T1000 (cell line): ENCODE data around the gene STRBP.
"Not testable (repeated sequence)": the region's sequence is repeated elsewhere in the genome, so short reads cannot be mapped to it uniquely, and the experiment has no call there.

Experiments
- DNase-seq: peaks from one replicate; lab custom pipeline; 2025; ENCODE audit warnings: mixed read lengths; lab: John Stamatoyannopoulos, UW

Gene STRBP

DNA sequence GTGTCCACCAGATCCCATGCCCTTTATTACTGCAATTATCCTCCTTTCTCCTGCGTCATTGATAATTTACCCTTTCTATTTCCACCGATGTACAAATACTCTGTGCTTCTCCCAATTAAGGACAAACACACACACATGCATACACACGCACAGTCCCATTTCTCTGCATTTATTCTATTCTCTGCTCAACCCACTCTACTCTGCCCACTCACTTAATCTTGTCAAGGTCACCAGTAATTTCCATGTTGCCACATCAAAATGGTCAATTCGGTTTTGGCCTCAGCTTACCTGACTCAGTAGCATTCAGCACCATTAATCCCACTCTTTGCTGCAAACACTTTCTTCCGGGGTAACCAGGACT is 14.6 kb upstream of the STRBP start:
- DNase-seq, result no peak

DNA sequence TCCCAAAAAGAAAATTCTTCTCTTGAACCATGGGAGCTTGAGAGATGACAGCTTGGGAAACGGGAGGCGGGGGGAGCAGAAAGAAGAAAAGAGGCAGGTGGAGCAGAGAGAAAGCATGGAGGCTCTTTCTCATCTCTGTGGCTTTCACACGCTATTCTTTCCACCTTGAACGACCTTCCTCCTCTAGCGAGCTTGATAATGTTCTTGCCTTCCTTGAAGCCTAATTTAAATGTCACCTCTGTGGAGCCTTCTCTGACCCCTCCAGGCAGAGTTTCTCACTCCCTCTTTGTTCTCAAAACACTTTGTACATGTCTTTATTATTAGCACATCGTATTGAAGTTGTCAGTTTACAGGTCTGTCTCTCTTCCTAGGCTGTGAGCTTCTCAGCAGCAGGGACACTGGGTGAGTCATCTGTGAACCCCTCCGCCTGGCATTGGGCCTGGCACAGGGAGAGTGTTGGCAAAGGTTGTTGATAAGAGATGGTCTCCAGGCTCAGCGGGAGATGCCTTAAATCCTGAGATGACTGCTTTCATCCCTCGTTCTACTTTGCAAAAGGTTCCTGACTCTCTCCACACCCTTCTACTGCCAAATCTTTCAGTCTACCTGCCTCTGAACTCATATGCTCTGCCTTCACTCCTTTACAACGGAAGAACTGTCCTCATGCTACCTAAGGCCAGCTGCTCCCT is 14.1 kb upstream of the STRBP start:
- DNase-seq, result peak; percentile 10

DNA sequence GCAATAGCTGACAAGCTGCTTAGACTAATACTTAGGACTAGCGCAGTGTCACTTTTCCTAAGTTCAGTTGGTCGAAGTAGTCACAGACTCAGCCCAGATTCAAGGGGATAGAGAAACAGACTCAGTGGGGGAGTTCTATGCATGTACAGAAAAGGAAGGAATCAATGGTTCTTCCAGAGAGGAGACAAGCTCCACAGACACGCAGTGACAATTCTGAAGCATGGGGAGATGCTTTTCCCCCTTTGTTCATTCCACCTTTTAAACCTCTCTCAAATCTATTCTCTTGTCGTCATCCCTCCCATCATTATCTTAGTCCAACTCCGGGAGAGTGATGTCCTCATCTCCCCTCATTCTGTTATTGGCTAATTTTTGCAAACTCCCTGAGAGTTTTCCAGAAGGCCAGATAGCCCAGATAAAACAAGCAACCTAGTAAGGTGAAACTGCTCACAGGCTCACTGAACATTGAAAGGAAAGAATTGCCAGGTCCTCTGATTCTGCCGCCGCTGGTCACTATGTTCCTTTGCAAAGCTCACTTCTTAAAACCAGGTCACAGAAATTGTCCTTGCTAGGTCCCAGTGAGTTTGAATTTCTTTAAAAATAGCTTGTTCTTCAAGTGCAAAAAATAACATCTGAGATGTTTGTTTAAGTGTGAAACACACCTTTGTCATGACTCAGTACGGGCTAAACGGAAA is 13.4 kb upstream of the STRBP start:
- DNase-seq, result no peak

DNA sequence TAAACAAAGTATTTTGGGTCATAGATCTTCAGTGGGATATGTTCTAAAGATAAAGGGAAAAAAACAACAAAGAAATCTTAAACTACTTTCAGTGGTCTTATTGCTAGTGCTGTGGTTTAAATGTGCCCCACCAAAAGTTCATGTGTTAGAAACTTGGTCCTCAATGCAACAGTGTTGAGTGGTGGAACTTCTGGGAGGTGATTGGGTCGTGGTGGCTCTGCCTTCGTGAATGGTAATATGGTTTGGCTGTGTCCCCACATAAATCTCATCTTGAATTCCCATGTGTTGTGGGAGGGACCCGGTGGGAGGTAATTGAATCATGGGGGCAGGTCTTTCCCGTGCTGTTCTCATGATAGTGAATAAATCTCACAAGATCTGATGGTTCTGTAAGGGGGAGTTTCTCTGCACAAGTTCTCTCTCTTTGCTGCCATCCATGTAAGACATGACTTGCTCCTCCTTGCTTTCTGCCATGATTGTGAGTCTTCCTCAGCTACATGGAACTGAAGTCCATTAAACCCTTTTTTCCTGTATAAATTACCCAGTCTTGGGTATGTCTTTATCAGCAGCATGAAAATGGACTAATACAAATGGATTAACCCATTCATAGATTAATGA is 10.6 kb upstream of the STRBP start:
- DNase-seq, result not testable (repeated sequence)

DNA sequence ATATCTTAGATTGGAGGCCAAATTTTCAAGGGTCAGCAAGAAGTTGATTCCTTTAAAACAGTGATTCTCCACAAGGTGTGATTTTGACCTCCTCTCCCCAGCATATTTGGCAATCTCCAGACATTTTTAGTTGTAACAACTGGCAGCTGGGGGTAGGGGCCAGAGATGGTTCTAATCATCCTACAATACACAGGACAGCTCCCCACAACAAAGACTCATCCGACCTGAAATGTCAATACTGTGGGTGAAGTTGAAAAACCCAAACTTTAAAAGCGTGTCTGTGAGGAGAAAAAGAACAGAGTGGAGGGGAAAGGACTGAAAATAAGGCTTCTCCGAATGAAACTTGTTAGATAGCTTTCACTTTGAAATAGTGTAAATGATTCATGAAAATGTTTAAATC is 10.0 kb upstream of the STRBP start:
- no peak for DNase-seq

DNA sequence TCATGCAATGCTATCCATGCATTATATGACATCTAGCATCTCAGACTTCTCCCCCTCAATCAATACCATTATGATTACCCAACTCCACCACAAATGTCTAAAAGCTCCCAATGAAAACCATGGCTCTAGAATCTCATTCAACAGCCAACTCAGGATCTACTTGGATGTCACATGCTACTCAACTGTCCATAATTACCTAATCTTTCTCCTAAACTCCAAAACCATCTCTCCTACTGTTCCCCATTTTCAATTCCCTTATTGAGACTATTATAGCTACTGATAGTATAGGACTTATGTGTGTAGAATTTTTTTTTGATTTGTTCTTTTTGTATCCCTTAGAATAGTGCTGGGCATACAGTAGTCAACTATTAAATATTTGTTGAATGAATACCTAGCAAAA is 8.2 kb upstream of the STRBP start:
- no peak for DNase-seq

DNA sequence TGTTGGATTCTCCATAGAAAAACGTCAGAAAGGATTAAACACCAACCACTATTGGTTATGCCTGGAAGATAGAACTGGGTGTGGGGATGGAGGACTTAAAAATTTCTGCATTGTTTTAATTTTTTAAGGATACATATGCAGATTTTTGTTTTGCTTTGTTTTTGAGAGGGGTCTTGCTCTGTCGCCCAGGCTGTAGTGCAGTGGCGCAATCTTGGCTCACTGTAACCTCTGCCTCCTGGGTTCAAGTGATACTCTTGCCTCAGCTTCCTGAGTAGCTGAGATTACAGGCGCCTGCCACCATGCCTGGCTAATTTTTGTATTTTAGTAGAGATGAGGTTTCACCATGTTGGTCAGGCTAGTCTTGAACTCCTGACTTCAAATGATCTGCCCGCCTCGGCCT is 2.7 kb upstream of the STRBP start:
- DNase-seq, result not testable (repeated sequence)

DNA sequence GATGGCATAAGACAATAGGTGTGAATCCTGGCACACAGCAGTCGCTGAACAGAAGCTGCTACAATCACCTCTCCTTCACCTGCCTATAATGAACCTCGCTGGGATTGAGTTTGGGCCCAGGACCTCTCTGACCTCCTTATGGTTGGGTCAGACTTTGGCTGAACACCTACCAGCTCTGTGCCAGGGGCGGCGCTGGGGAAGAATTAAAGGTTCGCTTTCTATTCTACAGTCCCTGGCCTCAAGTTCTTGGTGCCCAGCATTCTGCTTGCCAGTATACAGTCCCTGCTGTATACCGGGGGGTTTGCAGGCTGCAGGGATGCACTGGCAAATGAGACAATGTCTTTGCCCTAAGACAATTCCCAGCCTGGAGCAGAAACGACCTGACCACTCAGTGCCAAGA is 895 bp upstream of the STRBP start:
- no peak for DNase-seq

DNA sequence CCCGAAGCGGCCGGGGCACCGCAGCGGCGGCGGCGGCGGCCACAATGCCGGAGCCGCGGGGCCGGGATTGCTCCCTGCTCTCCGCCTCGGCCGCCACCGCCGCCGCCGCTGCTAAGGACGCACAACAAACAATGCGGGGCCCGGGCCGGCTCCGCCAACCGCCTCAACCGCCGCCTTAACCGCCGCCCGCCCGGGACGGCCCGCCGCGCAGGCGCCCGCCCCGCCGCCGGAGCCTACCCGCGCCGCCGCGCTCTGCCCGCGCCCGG is 254 bp downstream of the STRBP start:
- no peak for DNase-seq

DNA sequence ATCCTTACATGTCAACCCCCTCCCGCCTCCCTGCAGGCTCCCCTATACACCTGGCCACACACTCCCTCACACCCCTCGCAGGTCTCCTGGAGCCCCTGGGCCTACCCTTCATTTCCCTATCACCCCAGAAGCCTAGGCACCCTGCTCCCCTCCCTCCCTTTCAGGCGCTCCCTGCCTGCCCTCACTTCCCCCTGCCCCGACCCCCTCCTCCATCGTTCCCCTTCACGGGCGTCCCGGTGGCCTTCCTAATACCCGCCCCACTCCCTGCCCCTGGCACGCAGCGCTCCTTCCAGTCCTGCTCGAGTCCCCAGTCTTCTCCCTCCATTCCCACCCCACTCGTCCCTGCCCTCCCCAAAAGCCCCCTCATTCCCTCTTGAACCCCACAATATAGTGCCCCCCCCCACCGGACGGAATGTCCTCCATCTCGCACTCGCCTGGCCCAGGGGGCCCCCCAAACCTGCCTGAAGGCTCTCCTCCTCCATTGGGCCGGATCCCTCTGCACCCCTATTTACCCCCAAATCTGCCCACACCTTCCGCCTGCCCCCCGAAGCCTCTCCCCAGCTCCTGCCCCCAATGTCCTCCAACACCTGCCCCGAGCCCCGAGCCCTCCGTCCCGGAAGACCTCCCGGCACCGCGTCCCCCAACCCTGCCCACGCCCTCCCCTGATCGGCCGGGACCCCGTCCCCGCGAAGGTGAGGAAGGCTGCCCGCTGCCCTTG is 746 bp downstream of the STRBP start:
- DNase-seq, result no peak

DNA sequence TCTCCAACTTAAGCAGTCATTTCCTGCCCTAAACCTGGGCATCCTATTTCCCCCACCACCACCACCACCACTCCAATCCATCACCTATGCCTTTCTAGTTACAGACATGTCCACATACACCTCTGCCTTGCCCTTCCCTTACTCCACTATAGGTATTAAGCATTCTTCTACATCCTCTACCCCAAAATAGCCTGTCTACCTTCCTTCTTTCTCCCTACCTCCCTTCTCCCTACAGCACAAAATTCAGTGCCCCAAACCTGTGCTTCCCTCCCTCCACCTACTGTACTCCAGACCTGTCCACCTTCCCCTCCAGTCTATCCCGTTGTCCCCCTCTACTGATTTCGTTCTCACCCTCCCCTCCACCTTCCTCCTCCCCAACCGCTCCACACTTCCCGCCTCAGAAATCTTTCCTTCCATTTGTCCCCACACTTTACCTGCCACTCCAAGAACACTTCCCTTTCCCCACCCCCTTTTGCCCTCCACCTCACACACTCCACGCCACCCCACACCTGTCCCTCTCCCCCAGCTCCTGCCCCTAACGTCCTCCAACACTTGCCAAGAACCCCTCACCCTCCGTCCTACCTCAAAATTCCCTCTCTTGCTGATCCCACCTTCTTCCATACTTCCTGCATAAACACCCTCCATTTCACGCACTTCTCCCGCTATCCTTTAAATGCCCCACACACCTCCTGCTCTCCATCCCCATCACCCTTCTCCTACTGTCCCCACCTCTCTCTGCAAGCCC is 1.6 kb downstream of the STRBP start:
- no peak for DNase-seq

DNA sequence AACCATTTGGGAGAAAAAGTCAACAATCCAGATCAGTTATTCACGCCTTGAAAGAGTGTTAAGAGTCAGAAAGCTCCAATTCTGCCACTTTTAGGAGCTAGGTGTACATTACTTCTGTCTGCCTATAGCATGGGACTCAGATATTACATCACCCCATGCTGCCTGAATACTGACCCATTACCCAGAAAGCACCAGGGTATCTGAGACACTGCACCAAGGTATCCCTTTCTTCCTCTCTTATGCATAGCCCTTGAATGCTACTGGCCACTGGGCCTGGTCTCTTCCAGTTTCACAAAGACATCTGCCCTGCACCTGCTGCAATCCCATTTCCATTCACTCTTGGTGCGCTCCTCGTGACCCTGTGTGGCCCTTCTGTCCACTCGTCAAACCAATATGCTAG is 2.6 kb downstream of the STRBP start:
- no peak for DNase-seq

DNA sequence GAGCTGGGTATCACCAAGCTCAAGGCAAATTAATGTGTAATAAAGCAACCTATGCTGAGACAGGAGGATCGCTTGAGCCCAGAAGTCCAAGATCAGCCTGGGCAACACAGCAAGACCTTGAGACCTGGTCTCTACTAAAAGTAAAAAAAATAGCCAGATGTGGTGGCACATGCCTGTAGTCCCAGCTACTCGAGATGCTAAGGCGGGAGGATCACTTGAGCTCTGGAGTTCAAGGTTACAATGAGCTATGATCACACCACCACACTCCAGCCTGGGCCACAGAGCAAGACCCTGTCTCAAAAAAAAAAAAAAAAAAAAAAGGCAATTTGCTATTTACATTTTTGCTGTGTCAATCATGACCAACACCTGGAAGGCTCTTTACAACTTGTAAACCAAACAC is 5.2 kb downstream of the STRBP start:
- no peak for DNase-seq

DNA sequence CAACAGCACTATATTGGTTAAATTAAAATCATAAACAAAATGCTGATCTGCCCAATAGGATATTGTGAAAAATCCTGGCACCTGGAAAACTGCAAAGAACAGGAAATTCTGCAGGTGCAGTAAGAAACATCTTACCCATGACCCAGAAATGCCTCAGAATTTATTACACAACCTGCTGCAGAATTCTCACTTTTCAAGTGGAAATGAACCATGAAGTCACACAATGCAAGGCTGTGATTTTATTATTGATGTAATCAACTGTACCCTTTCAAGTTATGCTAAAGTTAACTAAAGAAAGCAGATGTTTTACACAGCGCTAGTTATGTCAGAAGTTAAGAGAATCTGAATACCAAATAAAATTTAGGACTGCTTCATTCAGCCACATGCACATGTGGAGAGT is 6.0 kb downstream of the STRBP start:
- DNase-seq, result no peak

DNA sequence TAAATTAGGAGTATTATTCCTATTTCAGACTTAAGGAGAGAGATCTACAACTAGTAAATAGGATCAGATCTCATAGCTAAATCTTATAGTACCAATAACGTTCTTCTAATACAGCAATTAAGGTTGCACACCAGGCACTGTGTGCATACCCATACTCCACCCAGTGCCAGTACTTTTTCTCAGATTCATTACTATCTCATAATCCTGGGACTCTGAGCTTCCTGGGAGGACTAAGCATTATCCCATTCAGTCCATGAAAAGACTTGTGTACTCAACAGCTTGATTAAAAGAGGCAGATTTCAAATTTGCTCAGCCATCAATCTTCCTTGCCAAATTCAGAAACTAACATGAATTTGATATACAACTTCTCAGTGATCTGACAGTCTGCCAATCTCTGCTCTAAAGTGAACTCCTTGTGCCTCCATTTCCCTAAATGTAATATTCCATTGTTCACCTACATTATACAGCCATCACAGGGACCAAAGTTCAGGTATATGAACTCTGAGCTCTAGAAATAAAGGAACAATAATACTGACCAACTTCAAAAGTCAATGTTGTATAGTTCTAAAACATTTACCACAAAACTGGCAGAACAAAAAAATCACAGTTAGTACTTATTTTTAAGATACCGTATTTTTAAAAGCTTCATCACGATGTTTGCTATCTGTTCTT is 7.2 kb downstream of the STRBP start:
- no peak for DNase-seq

DNA sequence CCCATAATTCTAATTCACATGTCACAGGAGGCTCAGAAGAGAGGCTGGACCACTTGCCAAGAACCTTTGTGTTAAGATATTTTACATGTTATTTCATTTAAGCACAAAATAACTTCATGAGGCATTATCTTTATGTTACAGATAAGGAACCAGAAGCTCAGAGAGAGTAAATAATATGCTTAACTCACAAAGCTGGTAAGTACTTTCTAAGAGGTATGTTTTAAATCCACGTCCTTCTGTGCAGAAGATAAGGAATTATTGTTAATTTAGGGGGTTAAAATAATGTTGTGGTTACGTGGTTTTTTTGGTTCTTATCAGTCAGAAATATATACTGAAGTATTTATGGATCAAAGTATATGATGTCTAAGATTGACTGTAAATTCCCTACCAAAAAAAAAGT is 8.0 kb downstream of the STRBP start:
- DNase-seq, result no peak

DNA sequence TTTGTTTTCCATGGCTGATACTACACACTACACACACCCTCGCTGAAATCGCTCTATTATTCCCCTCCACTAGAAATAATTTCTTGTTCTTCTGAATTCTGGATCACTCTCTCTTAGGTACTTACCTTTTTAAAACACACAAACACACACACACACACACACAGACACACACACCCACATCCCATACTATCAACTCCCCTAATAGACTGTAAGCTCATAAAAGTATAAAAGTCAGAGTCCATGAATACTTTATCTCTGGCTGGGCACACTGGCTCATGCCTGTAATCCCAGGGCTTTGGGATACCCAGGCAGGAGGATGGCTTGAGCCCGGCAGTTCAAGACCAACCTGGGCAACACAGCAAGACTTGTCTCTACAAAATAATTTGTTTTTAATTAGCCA is 11.1 kb downstream of the STRBP start:
- DNase-seq, result no peak

DNA sequence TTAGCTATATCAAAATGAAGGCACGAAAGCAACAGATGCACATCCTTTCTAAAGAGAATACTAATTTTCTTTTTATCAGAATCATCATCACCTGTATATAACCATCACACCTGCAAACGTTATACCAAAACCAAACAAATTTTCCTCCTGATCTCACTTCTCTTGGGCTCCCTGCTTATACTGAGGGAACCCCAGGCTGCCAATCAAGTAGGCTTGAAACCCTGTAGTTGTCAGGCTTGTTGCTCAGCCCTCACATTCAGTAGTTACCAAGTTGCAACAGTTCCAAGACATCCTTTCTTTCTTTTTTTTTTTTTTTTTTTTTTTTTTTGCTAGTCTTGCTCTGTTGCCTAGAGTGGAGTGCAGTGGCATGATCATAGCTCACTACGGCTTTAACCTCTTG is 12.7 kb downstream of the STRBP start:
- DNase-seq, result no peak

DNA sequence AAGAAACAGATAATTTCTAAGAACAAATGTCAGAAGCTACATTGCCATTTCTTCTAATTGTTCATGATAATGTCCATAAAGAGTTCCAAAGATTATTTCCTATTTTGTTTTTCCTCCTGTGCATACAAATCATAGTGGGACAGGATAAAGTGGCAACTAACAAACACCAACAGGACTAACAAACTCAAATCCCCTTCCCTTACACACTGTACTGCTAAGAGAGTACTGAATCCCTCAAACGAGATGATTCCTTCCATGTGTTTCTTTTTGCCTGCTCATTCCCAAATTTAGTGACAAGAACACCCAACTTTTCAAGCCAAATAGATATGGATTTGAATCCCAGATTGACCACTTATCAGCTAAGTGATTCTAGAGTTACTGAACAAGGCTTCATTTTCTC is 15.2 kb downstream of the STRBP start:
- no peak for DNase-seq

DNA sequence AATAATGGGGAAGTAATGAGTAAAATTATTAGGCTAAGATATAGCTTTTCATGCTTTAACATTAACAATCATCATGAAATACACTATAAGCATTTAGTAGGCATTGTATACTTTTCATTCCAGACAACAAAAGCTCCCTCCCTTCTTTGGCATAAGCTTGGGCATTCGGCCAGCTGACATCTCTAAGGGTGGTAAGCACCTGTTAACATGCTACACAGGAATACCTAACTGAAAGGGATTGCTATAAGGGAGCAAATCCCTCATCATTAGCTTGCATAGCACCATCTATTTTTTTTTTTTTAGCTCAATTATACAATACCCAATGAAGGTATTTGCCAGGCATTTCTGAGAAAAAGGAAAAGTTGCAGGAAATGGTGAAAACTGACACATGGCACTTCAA is 16.6 kb downstream of the STRBP start:
- DNase-seq, result no peak

DNA sequence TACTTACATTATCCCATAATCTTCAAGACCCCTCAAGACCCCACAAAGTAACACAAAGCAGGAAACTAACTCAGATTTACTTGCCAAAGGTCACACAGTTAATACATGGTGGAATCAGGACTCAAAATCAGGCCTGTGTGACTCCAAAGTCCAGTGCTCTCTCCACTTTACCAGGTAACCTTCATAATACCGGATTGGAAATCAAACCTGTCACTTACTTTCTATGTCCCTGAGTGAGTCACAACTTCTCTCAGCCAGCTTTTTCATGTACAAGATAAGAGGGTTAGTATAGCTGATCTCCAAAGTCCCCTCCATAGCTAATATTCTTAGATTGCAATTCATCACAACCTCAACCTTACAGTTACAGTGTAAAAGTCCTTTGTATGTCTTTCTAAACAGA is 17.1 kb downstream of the STRBP start:
- DNase-seq, result no peak

DNA sequence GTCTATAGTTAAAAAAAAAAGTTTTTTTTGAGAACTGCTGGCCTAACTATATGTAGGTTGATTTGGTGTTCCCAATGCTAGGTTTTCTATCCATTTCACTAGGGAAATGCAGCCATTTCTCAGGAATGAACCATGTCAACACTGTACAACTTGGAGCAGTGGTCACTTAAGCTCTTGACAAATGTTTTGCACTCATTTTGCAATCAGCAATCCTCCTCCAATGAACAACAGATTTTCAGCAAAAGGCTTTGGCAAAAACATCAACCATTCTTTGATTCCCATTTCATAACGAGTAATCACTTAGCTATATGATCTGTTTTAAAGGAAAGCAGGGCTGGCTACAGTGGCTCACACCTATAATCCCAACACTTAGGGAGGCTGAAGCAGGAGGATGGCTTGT is 17.9 kb downstream of the STRBP start:
- DNase-seq, result no peak
